Mesothelial cell of epicardium (in vitro differentiated cells): ENCODE data around the gene CCDC138. TPM values are rescaled to one million over a fixed set of nuclear protein-coding genes. Genes with fewer than 3 reads are reported as not detected.

ENCODE experiments used
- DNase-seq, 2 experiments: peaks; one replicate each; pipeline ENCODE4 v3.0.0; 2021; ENCODE audit warnings: low spot score in 2 of 2; ENCODE audit not compliant: unreplicated experiment in 2 of 2
- H3K27ac Mint-ChIP-seq: 2 replicates; pipeline ENCODE4 v1.8.0; 2021; ENCODE audit warnings: mixed read lengths
- H3K27me3 Mint-ChIP-seq: 2 replicates; pipeline ENCODE4 v1.8.0; 2021; ENCODE audit warnings: low read depth, mixed read lengths
- H3K36me3 Mint-ChIP-seq: 2 replicates; pipeline ENCODE4 v1.8.0; 2021; ENCODE audit warnings: mixed read lengths
- H3K4me1 Mint-ChIP-seq: 2 replicates; pipeline ENCODE4 v1.8.0; 2021; ENCODE audit warnings: mixed read lengths
- H3K4me3 Mint-ChIP-seq: 2 replicates; pipeline ENCODE4 v1.8.0; 2021; ENCODE audit warnings: mild to moderate bottlenecking, moderate library complexity, mixed read lengths
- H3K9me3 Mint-ChIP-seq: 2 replicates; pipeline ENCODE4 v1.8.0; 2021; ENCODE audit warnings: mixed read lengths
- total RNA-seq: library from RNA; stranded (reverse); gene quantifications from 3 replicates; pipeline ENCODE4 v1.2.1, GENCODE V29; 2021
- TF ChIP-seq, protein P1 (sequence below): fragments of 200-600 bp; sonication (generic); IDR thresholded peaks from one replicate; pipeline ENCODE4 v1.5.0; 2021; ENCODE audit warnings: antibody characterized with exemption; ENCODE audit not compliant: unreplicated experiment

Gene CCDC138
- total RNA-seq, 1 donor from 2014 or later: 22.6 TPM

DNA sequence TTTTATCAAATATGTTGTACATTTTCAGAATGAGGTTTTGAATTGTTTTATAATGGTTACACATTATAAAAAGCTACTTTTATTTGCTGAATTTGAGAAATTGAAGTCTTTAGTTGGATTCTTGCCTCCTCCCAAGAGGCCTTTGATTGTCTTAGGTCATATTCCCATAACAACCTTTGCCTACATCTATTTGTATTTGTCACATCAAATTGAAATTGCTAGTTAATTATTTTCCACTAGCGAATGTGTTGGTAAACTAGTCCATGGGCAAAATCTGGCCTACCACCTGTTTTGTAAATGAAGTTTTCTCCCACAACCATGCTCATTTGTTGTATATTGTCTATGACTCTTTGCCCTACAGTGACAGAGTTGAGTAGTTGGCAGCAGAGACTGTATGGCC is 60.4 kb downstream of the CCDC138 start:
- no peak overlapping the region for H3K27ac Mint-ChIP-seq
- H3K36me3 Mint-ChIP-seq: peaks cover 30% of the 10 kb centered on the region
- no peak overlapping the region for H3K4me3 Mint-ChIP-seq

DNA sequence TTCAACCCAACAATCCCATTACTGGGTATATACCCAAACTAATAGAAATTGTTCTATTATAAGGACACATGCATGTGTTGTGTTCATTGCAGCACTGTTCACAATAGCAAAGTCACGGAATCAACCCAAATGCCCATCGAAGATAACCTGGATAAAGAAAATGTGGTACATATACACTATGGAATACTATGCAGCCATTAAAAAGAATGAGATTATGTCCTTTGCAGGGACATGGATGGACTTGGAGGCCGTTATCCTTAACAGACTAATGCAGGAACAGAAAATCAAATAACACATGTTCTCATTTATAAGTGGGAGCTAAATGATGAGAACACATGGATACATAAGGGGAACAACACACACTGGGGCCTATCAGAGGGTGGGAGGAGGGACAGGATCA is 65.8 kb downstream of the CCDC138 start:
- no peak for DNase-seq
- TF ChIP-seq, protein P1, sequence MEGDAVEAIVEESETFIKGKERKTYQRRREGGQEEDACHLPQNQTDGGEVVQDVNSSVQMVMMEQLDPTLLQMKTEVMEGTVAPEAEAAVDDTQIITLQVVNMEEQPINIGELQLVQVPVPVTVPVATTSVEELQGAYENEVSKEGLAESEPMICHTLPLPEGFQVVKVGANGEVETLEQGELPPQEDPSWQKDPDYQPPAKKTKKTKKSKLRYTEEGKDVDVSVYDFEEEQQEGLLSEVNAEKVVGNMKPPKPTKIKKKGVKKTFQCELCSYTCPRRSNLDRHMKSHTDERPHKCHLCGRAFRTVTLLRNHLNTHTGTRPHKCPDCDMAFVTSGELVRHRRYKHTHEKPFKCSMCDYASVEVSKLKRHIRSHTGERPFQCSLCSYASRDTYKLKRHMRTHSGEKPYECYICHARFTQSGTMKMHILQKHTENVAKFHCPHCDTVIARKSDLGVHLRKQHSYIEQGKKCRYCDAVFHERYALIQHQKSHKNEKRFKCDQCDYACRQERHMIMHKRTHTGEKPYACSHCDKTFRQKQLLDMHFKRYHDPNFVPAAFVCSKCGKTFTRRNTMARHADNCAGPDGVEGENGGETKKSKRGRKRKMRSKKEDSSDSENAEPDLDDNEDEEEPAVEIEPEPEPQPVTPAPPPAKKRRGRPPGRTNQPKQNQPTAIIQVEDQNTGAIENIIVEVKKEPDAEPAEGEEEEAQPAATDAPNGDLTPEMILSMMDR: no peak
- Mint-ChIP-seq H3K27ac (no peak overlapping the region), H3K27me3 (no peaks in the 10 kb centered on the region), H3K4me3 (no peak overlapping the region), H3K4me1 (peaks cover 2% of the 10 kb centered on the region), H3K36me3 (peaks cover 24% of the 10 kb centered on the region), H3K9me3 (no peaks in the 10 kb centered on the region)

More for the DNA sequence above, 60.4 kb downstream of the CCDC138 start:
- H3K4me1 Mint-ChIP-seq: no peaks in the 10 kb centered on the region
- TF ChIP-seq, protein P1: no peak
- no peaks in the 10 kb centered on the region for H3K9me3 Mint-ChIP-seq
- H3K27me3 Mint-ChIP-seq: no peaks in the 10 kb centered on the region
- DNase-seq: no peak

DNA sequence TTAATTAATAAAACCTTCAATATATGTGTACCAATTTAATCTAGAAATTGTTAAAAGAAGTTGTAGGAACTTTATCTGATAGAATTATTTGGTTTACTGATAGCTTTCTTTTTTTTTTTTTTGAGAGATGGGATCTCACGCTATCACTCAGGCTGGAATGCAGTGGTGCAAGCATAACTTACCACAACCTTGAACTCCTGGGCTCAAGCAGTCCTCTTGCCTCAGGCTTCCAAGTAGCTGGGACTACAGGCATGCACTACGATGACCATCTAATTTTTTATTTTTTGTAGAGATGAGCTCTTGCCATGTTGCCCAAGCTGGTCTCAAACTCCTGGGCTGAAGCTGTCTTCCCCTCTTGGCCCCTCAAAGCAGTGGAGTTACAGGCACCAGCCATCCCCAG is 66.8 kb downstream of the CCDC138 start:
- H3K36me3 Mint-ChIP-seq: peaks cover 32% of the 10 kb centered on the region
- no peak for DNase-seq
- H3K27me3 Mint-ChIP-seq: no peaks in the 10 kb centered on the region
- peaks cover 2% of the 10 kb centered on the region for H3K4me1 Mint-ChIP-seq
- no peak overlapping the region for H3K4me3 Mint-ChIP-seq
- TF ChIP-seq, protein P1: no peak
- no peaks in the 10 kb centered on the region for H3K9me3 Mint-ChIP-seq
- H3K27ac Mint-ChIP-seq: no peak overlapping the region

DNA sequence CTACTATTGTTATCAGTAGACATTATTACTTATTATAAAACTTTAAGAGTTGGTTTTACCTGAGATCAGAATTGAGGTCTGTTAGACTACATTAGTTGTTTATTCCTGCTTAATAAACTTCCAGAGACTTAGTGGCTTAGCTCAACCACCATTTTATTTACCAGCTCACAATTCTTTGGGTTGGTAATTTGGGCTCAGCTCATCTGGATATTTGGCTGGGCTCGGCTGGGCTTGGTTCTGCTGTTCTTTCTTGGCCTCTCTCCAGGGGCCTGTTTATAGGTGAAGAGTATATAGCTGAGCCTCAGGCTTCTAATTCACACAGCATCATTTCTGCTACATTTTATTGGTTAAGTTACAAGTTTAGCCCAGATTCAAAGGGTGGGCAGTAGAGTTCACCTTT is 67.9 kb downstream of the CCDC138 start:
- no peak for DNase-seq
- H3K27me3 Mint-ChIP-seq: no peaks in the 10 kb centered on the region
- peaks cover 40% of the 10 kb centered on the region for H3K36me3 Mint-ChIP-seq
- H3K9me3 Mint-ChIP-seq: peaks cover 8% of the 10 kb centered on the region
- H3K27ac Mint-ChIP-seq: peak overlapping the region; percentile 16
- TF ChIP-seq, protein P1: no peak
- no peak overlapping the region for H3K4me3 Mint-ChIP-seq
- H3K4me1 Mint-ChIP-seq: peaks cover 2% of the 10 kb centered on the region

DNA sequence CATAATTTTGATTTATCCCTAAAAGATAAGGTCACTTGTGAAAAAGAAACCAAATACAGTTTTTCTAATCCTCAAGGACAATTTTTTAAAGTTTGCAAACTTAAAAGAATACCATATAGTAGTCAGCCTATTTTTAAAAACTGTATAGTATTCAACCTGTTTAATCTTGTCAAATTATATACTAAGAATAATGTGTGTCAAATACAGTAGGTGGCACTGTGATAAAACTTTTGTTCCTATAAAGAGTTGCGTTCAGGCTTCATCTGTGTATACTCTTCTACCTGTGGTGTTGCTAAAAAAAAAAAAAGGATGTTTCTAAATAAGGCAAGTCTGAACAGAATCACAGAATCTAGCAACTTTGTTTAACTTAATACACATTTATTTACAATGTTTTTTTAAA is 68.6 kb downstream of the CCDC138 start:
- Mint-ChIP-seq H3K4me1 (peaks cover 2% of the 10 kb centered on the region), H3K27me3 (no peaks in the 10 kb centered on the region), H3K9me3 (peaks cover 13% of the 10 kb centered on the region), H3K36me3 (peaks cover 46% of the 10 kb centered on the region), H3K27ac (no peak overlapping the region), H3K4me3 (no peak overlapping the region)
- no peak for DNase-seq
- TF ChIP-seq, protein P1: no peak

DNA sequence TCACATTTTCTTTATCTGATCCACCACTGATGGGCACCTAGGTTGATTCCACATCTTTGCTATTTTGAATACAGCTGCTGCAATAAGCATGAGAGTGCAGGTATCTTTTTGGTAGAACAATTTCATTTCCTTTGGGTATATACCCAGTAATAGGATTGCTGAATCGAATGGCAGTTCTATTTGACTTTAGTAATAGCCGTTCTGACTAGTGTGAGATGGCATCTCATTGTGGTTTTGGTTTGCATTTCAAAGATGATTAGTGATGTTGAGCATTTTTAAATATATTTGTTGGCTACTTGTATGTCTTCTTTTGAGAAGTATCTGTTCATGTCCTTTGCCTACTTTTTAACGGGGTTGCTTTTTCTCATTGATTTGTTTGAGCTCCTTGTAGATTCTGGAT is 72.3 kb downstream of the CCDC138 start:
- Mint-ChIP-seq H3K27me3 (no peaks in the 10 kb centered on the region), H3K4me1 (peaks cover 2% of the 10 kb centered on the region), H3K9me3 (peaks cover 15% of the 10 kb centered on the region), H3K4me3 (no peak overlapping the region), H3K27ac (no peak overlapping the region), H3K36me3 (peaks cover 39% of the 10 kb centered on the region)
- no peak for DNase-seq
- TF ChIP-seq, protein P1: no peak
